HepG2 (cell line): Measurements from ENCODE around the gene RACGAP1.

Experiments used
- ISX ChIP-seq: sonication (generic); formaldehyde crosslinking; conservative IDR thresholded peaks from 2 replicates; pipeline ENCODE4 v1.5.0; 2020; ENCODE audit warnings: missing genetic modification reagents
- LRRFIP1 ChIP-seq: sonication (generic); formaldehyde crosslinking; conservative IDR thresholded peaks from 2 replicates; pipeline ENCODE4 v1.4.0; 2020; ENCODE audit warnings: missing genetic modification reagents
- SNAI1 ChIP-seq: sonication (generic); formaldehyde crosslinking; IDR thresholded peaks from 2 replicates; pipeline ENCODE4 v1.5.0; 2020; ENCODE audit warnings: mild to moderate bottlenecking, missing genetic modification reagents, borderline replicate concordance
- TCF7L2 ChIP-seq: IDR thresholded peaks from 2 replicates; pipeline ENCODE4 v1.6.1; 2011; ENCODE audit warnings: mild to moderate bottlenecking, low read depth, low read length, moderate library complexity
- ZNF44 ChIP-seq: sonication (generic); formaldehyde crosslinking; IDR thresholded peaks from 2 replicates; pipeline ENCODE4 v1.5.1; 2020; ENCODE audit warnings: mild to moderate bottlenecking, missing genetic modification reagents
- ZNF792 ChIP-seq: IDR thresholded peaks from 2 replicates; pipeline ENCODE4 v1.6.1; 2016

GRCh38 chr12:49963976-49964815 is 61.1 kb downstream of the RACGAP1 start:
- TF ChIP-seq ZNF44 (CRISPR knock-in tag) (no peak), TCF7L2 (no peak), LRRFIP1 (no peak), ZNF792 (CRISPR knock-in tag) (no peak), ISX (CRISPR knock-in tag) (no peak), SNAI1 (CRISPR knock-in tag) (no peak)
